DMS153 treated with DMSO at 0.1 percent for 48 hours (cell line): ENCODE results near the gene UFD1.

Experiments used
- DNase-seq: peaks from one replicate; lab custom pipeline; 2025; ENCODE audit not compliant: unreplicated experiment; lab: John Stamatoyannopoulos, UW

Gene UFD1

DNA sequence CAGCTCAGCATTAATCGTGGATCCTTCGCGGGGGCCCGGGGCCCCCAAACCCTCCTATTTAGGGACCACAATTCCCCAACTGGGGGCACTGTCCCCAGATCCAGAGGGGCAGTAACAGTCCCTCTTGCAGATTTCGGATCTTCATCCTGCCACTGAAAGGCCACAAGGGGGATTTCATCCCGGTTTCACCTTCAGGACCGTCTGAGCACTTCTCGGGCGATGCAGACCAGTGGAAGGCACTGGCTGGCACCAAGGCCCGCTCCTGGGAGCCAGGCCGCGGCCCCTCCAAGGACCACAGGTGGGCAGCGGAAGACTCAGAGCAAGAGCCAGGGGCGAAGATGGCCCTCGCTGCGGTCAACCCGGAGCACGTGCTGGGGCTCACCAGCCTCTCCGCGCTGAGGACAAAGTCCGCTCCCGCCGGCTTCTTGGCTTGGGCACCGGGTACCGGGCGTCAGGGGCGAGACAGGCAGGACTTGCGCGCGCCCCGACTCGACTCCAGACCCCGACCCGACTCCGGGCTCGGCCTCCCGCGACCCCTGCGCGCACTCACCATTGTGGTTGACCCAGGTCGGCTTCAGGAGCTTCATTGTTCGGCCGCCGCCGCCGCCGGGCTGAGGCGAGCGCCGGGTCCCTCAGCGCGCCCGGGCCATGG, 48.0 kb downstream of the UFD1 start:
- DNase-seq: no peak

- DNase-seq: no peak
Measured at GRCh38 chr22:19429950-19430889, 48.8 kb downstream of the UFD1 start.

- DNase-seq: no peak
Measured at GRCh38 chr22:19424186-19424500, 54.9 kb downstream of the UFD1 start.

GRCh38 chr22:19422440-19423301, 56.3 kb downstream of the UFD1 start:
- no peak for DNase-seq

GRCh38 chr22:19420321-19420720, 58.7 kb downstream of the UFD1 start:
- DNase-seq: no peak

DNA sequence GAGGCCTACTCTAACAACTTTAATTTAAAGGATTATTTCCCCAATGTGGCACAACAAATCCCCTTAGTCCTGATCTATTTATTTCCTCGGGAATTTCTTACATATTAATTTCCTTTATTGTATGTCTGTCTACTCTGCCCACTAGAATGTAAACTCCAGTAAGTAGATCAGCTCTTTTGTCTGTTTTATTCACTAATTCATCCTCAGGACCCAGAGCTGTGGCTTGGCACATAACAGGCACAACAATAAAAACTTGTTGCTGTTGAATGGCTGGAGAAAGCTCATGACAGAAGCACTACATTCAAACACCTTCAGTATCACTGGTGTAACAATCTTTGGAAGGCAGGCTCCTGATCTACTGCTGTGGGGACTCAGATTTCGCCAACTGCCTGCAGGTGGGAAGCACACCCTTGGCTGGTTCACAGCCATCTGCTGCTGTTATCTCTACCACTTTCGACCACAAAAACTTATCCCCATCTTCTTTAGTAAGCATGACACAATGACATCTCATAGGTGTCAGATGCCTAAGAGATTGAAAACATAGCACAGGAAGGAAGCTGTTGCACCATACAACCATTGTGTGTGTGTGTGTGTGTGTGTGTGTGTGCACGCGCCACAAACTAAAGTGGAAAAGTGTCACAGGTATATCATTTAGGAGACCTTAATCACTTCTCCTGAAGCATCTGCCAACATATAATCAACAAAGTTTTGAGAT, 59.4 kb downstream of the UFD1 start:
- no peak for DNase-seq

- DNase-seq: no peak
Measured at GRCh38 chr22:19419086-19419463, 59.9 kb downstream of the UFD1 start.

- DNase-seq: no peak
Measured at GRCh38 chr22:19412923-19413322, 66.1 kb downstream of the UFD1 start.

- no peak for DNase-seq
Measured at GRCh38 chr22:19412478-19412877, 66.5 kb downstream of the UFD1 start.

DNA sequence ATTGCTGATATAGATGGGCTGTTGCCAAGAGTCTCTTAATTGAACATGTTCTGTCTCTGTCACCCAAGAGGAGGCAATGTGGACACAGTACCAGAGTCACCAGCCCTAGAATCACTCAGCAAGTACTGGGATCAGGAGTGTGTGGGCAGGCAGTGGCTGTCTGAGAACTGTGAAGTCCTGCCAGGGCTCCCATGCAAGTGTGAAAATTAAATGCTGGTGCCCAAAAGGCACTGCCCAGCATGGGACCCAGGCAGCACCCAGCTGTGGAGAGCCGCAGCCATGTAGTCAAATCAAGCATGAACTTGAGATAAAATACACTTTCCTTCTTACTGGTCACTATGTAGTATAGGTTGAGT, 67.3 kb downstream of the UFD1 start:
- DNase-seq: no peak

DNA sequence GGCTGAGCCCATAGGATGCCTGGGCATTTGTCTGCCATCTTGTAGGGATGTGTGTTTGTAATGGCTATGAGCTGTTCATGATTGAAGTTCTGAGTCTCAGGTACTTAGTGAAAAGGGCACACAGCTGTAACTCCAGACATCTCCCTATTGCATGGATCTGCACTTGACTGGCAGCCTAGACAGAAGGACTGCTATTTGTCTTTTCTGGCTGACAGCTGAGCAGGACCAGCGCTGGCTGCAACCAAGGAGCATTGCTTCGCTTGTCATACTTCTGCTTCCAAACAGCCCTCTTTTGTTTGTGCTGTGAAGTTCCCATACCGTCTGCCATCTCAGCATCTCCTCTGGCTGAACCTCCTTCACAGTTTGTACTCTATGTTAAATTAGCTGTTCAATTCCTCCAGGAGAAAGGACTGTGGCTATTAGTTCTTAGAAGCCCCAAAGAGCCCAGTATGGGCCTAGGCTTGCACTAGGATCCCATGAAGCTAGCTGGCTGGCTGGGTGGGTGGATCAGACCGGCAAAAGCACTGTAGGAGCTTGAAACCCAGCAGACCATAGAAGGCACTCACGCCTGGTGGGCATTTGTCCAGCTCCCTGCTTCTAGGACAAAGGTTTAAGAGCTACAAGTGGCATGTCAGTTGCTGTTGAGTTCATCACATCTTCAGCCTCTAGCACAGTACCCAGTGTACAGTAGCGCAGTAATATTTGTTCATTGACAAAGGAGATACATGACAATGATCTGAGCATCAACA, 67.9 kb downstream of the UFD1 start:
- DNase-seq: no peak

- no peak for DNase-seq
Measured at GRCh38 chr22:19407649-19408606, 71.1 kb downstream of the UFD1 start.

DNA sequence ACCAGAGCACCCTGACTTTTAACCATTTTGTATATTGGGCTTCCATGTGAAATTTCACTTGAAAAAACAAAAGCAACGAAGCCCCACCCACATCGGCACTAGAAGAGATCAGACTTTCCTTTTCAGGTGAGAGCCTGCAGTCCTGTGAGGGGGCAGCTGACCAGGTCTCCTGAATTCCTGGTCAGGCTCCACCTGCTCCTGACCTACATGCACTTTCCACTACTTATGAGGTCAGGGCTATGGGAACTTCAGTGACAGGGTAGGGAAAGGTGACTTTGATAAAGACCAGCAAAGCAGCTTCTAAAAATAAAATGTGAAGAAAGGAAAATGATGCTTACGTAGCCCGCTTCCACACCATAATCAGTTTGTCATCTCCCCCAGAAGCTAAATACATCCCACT, 72.1 kb downstream of the UFD1 start:
- DNase-seq: no peak

- no peak for DNase-seq
Measured at GRCh38 chr22:19406281-19406811, 72.6 kb downstream of the UFD1 start.

DNA sequence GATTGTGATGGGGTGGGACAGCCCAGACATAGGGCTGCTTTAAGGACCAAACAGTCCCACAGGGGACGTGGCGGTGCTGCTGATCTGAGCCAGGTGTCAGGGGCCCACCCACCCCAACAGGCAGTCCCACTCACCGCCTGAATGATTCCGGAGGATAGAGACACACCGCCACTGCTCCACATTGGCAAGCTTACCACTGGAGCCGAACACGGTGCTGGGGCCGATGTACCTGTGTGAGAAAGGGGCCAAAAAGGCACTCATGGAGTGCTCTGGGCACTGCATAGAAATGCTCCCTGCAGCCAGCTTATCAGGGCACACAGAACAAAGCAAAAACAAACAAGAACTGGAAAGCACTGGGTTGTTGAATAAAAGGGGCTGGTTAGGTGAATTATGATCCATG, 73.3 kb downstream of the UFD1 start:
- DNase-seq: no peak

DNA sequence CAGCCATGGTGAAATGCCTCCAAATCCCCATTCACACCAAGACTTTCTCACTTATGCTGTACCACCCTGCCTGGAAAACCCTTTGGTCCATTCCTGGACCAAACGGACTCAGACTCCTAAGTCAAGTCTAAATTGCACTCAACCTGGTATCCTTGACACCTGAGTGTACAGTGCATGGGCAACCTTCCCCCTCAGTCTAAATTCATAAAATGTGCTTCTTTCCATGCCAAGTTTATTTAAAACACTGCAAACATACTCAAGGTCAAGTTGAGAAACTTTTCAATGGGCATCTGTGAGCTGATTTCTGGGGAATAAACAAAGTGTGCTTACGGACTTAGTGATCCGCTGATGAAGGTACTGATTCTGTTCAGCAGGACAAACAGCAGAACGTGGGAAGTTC, 73.9 kb downstream of the UFD1 start:
- no peak for DNase-seq

- DNase-seq: no peak
Measured at GRCh38 chr22:19404676-19405075, 74.3 kb downstream of the UFD1 start.

DNA sequence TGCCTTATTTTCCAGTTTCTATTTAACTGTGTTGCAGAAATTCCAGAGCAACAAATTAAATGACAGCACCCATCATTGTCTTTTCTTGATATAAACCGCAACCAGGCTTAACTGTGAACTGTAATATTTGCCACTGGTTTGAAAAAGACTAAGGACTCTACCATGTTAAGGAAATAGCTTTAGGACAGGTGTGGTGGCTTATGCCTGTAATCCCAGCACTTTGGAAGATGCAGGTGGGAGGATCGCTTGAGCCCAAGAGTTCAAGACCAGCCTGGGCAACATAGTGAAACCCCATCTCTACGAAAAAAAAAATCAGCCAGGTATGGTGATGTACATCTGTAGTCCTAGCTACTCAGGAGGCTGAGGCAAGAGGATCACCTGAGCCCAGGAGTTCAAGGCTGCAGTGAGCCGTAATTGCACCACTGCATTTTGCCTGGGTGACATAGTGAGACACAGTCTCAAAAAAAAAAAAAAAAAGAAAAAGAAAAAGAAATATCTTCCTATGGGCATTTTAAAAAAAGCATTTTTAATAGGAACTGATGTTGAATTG, 76.3 kb downstream of the UFD1 start:
- DNase-seq: no peak

DNA sequence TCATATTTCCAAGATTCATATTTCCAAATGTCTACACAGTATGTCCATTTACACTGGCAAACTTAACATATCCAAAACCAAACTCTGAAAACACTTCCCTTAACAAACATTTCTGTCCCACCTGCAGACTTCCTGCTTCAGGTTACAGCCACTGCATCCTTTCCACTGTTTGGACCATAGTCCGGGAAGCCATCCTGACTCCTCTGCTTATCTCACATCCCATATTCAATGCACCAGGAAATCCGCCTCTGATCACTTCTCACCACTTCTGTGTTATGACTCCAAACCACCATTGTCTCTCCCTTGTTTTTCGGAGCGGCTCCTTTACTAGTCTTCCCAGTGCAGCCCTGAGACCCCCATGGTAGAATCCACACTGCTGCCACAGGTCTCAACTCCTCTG, 77.5 kb downstream of the UFD1 start:
- DNase-seq: no peak
